ENCODE results near the gene GNB1L. TPM values are rescaled to one million over a fixed set of nuclear protein-coding genes. Genes with fewer than 3 reads are reported as not detected.

Gene GNB1L
- total and polyA plus RNA-seq, 9 of the 15 experiments (the other 6 are each of a cell fraction or from before 2014, with no cell fraction given) = 0.56 to 50.5 (median 10.2) TPM

DNA sequence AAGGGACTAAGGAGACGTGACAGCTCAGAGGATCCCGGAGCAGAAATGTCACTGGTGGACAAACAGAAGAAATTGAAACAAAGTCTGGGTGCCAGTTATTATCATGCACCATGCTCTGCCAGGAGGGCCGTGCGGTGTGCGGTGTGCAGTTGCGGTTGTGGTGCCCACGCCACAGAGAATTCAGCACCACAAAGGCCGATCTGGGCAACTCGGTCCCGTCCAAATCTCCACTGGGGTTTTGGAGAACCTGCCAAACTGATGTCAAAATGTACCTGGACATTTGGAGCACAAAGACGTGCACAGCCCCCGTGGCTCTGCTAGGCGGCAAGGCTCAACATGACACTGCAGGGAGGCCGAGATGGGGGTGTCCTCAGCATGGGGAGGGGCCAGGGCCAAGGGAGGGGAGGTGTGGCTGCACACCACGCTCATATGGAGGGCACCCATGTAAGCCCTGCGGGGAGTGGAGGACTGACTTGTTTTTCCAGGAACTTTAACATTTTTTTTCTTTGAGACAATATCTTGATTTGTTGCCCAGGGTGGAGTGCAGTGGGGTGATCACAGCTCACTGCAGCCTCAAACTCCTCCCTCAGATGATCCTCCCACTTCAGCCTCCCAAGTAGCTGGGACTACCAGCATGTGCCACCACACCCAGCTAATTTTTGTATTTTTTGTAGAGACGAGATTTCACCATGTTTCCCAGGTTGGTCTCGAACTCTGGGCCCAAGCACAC, 39.4 kb downstream of the GNB1L start (continued):
- TF ChIP-seq, protein P1, sequence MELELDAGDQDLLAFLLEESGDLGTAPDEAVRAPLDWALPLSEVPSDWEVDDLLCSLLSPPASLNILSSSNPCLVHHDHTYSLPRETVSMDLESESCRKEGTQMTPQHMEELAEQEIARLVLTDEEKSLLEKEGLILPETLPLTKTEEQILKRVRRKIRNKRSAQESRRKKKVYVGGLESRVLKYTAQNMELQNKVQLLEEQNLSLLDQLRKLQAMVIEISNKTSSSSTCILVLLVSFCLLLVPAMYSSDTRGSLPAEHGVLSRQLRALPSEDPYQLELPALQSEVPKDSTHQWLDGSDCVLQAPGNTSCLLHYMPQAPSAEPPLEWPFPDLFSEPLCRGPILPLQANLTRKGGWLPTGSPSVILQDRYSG (tag; conservative IDR thresholded peaks at IDR 0.05; ENCODE audit: low read depth) = peak; percentile 79
- 0 out of 2 replicates have a peak, but pooled peaks have one; percentile 52 for TF ChIP-seq RHOXF2B (CRISPR knock-in tag; conservative IDR thresholded peaks at IDR 0.05)
- no peak for TF ChIP-seq RAD51 (IDR thresholded peaks at IDR 0.05; ENCODE audit: borderline replicate concordance, low read depth)
- peak; percentile 94 for TF ChIP-seq HDGF (IDR thresholded peaks at IDR 0.05)
- no peak for TF ChIP-seq ZKSCAN8 (CRISPR knock-in tag; IDR thresholded peaks at IDR 0.05)
- peak; percentile 74 for TF ChIP-seq ARHGAP35 (IDR thresholded peaks at IDR 0.05; ENCODE audit: partially characterized antibody)
- TF ChIP-seq SMAD1 (IDR thresholded peaks at IDR 0.05; ENCODE audit: low read depth, low read length, partially characterized antibody) = no peak
- peak; percentile 66 for TF ChIP-seq EHMT2 (IDR thresholded peaks at IDR 0.05)
- peak; percentile 56; the same call in 1 of the 2 replicates for TF ChIP-seq PHB2 (IDR thresholded peaks at IDR 0.05; ENCODE audit: low read depth)
- peak; percentile 79 for TF ChIP-seq JUND (IDR thresholded peaks at IDR 0.05; ENCODE audit: borderline replicate concordance, low read depth, low read length)
- peak; percentile 78; the same call in 2 of the 3 replicates for TF ChIP-seq JUND (tag; IDR thresholded peaks at IDR 0.05; ENCODE audit: borderline replicate concordance, low read depth, low read length)
- TF ChIP-seq SRSF9 (IDR thresholded peaks at IDR 0.05; ENCODE audit: borderline replicate concordance, low read depth, low read length) = no peak
- TF ChIP-seq ZNF124 (CRISPR knock-in tag; IDR thresholded peaks at IDR 0.05) = no peak
- peak; percentile 70 for TF ChIP-seq ZSCAN29 (IDR thresholded peaks at IDR 0.05)
- TF ChIP-seq MIER1 (IDR thresholded peaks at IDR 0.05; ENCODE audit: low read depth) = peak; percentile 27
- peak; percentile 68; the same call in 1 of the 2 replicates for TF ChIP-seq ZNF668 (CRISPR knock-in tag; IDR thresholded peaks at IDR 0.05)
- TF ChIP-seq, protein P2, sequence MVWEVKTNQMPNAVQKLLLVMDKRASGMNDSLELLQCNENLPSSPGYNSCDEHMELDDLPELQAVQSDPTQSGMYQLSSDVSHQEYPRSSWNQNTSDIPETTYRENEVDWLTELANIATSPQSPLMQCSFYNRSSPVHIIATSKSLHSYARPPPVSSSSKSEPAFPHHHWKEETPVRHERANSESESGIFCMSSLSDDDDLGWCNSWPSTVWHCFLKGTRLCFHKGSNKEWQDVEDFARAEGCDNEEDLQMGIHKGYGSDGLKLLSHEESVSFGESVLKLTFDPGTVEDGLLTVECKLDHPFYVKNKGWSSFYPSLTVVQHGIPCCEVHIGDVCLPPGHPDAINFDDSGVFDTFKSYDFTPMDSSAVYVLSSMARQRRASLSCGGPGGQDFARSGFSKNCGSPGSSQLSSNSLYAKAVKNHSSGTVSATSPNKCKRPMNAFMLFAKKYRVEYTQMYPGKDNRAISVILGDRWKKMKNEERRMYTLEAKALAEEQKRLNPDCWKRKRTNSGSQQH (CRISPR knock-in tag; IDR thresholded peaks at IDR 0.05) = no peak
- TF ChIP-seq GTF2E2 (tag; IDR thresholded peaks at IDR 0.05) = no peak
- no peak for TF ChIP-seq ZNF197 (CRISPR knock-in tag; IDR thresholded peaks at IDR 0.05; ENCODE audit: low read depth)
- no peak; the same call in 1 of the 2 replicates for TF ChIP-seq ZC3H11A (IDR thresholded peaks at IDR 0.05; ENCODE audit: low read depth, low read length)
- no peak for TF ChIP-seq SNIP1 (IDR thresholded peaks at IDR 0.05; ENCODE audit: low read depth)
- no peak for TF ChIP-seq EZH2 (IDR thresholded peaks at IDR 0.05; ENCODE audit: borderline replicate concordance, low read depth, low read length)
- peak in 1 of 2 experiments; percentile 90; a peak in 1 of 4 replicates for TF ChIP-seq SRF (CRISPR knock-in tag; IDR thresholded peaks at IDR 0.05)
- TF ChIP-seq ZNF717 (CRISPR knock-in tag; IDR thresholded peaks at IDR 0.05) = no peak
- TF ChIP-seq CCAR2 (IDR thresholded peaks at IDR 0.05; ENCODE audit: low read depth, low read length) = 0 out of 2 replicates have a peak, but pooled peaks have one; percentile 75
- peak; percentile 53 for TF ChIP-seq SETDB1 (IDR thresholded peaks at IDR 0.05; ENCODE audit: low read length)
- 0 out of 2 replicates have a peak, but pooled peaks have one; percentile 71 for TF ChIP-seq FOXM1 (IDR thresholded peaks at IDR 0.05; ENCODE audit: low read depth)
- TF ChIP-seq FOXM1 (CRISPR knock-in tag; IDR thresholded peaks at IDR 0.05; ENCODE audit: low read depth) = no peak
- 0 out of 2 replicates have a peak, but pooled peaks have one; percentile 11 for TF ChIP-seq HIVEP1 (CRISPR knock-in tag; IDR thresholded peaks at IDR 0.05)
